ENCODE measurements around the gene SLC35F4. TPM values are rescaled to one million over a fixed set of nuclear protein-coding genes. Genes with fewer than 3 reads are reported as not detected.

Gene SLC35F4
- total RNA-seq, 1 experiment from 2014 or later: not detected

DNA sequence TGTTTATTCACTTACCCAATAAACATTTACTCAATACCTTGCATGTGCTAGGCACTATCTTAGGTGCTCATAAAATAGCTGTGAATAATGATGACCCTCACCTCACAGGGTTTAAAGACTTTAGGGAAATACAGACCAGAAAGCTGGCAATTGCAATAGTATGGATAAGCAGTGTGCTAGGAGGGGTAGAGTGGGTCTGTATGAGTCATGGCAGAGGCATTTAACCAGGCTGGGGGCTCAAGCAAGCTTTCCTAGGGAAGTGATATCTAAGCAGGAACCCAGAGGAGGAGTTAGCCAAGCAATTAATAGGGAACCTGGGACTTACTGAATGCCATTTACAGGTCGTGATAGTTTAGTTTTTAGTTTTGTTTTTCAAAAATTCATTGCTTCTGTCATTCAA lies 248.4 kb downstream of the SLC35F4 start:
- H3K4me1 ChIP-seq (ENCODE audit: insufficient read depth, low read length): no peaks in the 10 kb centered on the region; the same call in 1 of the 2 replicates
- no peak overlapping the region for H3K56ac ChIP-seq (ENCODE audit: insufficient read length, low read depth, low read length)
- no peak overlapping the region for H3K4me2 ChIP-seq (ENCODE audit: insufficient read depth, insufficient read length, low read length)
- H2BK15ac ChIP-seq (ENCODE audit: low read depth, low read length): no peak overlapping the region
- no peak overlapping the region for H2AK5ac ChIP-seq (ENCODE audit: insufficient read length, low read length)
- H4K91ac ChIP-seq (ENCODE audit: insufficient read length, low read depth, low read length): no peak overlapping the region
- H4K8ac ChIP-seq (replicated peaks; ENCODE audit: insufficient read length, low read depth, low read length): no peak overlapping the region
- no peak overlapping the region for H2BK5ac ChIP-seq (ENCODE audit: insufficient read length, low read length)
- no peak overlapping the region for H3K4ac ChIP-seq (ENCODE audit: low read depth, low read length)
- no peak overlapping the region for H3K23ac ChIP-seq (ENCODE audit: insufficient read length, low read depth, low read length)
- H3K9me3 Mint-ChIP-seq: peaks cover 0 to 5% of the 10 kb centered on the region in 2 experiments; a peak in 1 of 5 replicates
- H3K18ac ChIP-seq (ENCODE audit: insufficient read length, low read depth, low read length): no peak overlapping the region
- WGBS (ENCODE audit: extremely low coverage, insufficient read length, low lambda C conversion rate): no CpG with 5 or more reads among the region's 1 CpG
- no peak overlapping the region for H3K4me3 Mint-ChIP-seq
- no peaks in the 10 kb centered on the region for H3K79me1 ChIP-seq (ENCODE audit: insufficient read depth, low read depth, low read length, poor library complexity, severe bottlenecking)
- DNase-seq: peak; percentile 59
- no peaks in the 10 kb centered on the region for H3K36me3 Mint-ChIP-seq (ENCODE audit: insufficient read depth in 1 of 3, low read depth in 3 of 3)
- no peaks in the 10 kb centered on the region for H3K23me2 ChIP-seq (ENCODE audit: insufficient read length, low read depth, low read length, poor library complexity, severe bottlenecking)
- H2AFZ ChIP-seq (ENCODE audit: low read length): no peak overlapping the region
- peaks cover 8 to 9% of the 10 kb centered on the region in 2 experiments; a peak in 3 of 4 replicates for H3K4me1 Mint-ChIP-seq
- H3K27ac Mint-ChIP-seq: no peak overlapping the region
- H4K5ac ChIP-seq (ENCODE audit: insufficient read length, low read depth, low read length): no peak overlapping the region
- H3K14ac ChIP-seq (ENCODE audit: insufficient read depth, low read length): no peak overlapping the region
- TF ChIP-seq, protein P1, sequence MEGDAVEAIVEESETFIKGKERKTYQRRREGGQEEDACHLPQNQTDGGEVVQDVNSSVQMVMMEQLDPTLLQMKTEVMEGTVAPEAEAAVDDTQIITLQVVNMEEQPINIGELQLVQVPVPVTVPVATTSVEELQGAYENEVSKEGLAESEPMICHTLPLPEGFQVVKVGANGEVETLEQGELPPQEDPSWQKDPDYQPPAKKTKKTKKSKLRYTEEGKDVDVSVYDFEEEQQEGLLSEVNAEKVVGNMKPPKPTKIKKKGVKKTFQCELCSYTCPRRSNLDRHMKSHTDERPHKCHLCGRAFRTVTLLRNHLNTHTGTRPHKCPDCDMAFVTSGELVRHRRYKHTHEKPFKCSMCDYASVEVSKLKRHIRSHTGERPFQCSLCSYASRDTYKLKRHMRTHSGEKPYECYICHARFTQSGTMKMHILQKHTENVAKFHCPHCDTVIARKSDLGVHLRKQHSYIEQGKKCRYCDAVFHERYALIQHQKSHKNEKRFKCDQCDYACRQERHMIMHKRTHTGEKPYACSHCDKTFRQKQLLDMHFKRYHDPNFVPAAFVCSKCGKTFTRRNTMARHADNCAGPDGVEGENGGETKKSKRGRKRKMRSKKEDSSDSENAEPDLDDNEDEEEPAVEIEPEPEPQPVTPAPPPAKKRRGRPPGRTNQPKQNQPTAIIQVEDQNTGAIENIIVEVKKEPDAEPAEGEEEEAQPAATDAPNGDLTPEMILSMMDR (conservative IDR thresholded peaks at IDR 0.05): no peak
- H2BK20ac ChIP-seq (ENCODE audit: low read depth, low read length, poor library complexity, severe bottlenecking): no peak overlapping the region
- H3K27me3 Mint-ChIP-seq (ENCODE audit: low read depth): no peaks in the 10 kb centered on the region
- no peaks in the 10 kb centered on the region for H4K20me1 ChIP-seq (ENCODE audit: control insufficient read depth, insufficient read depth, insufficient read length)
- H2BK120ac ChIP-seq (ENCODE audit: low read depth, low read length, poor library complexity, severe bottlenecking): no peak overlapping the region
- H3K27me3 ChIP-seq (ENCODE audit: insufficient read depth, low read length): no peaks in the 10 kb centered on the region
- H3K9me3 ChIP-seq (ENCODE audit: control insufficient read depth, low read depth, low read length): no peaks in the 10 kb centered on the region
- no peak overlapping the region for H2BK12ac ChIP-seq (ENCODE audit: insufficient read length, low read depth, low read length)
- no peak overlapping the region for H3T11ph ChIP-seq (ENCODE audit: low read length)
- no peaks in the 10 kb centered on the region for H3K79me2 ChIP-seq (ENCODE audit: insufficient read depth, low read length)
- no peak overlapping the region for H3K27ac ChIP-seq (ENCODE audit: insufficient read length, low read depth, low read length)
- H3K9ac ChIP-seq (ENCODE audit: extremely low read depth, insufficient read length, low read length): no peak overlapping the region
